Measurements from ENCODE around the gene PGLYRP3. TPM values are rescaled to one million over a fixed set of nuclear protein-coding genes. Genes with fewer than 3 reads are reported as not detected.

PGLYRP3 gene
- total and polyA plus RNA-seq, 2 of the 8 experiments (the other 6 are each of a cell fraction or from before 2014, with no cell fraction given) = not detected

- TF ChIP-seq CHD7 (IDR thresholded peaks at IDR 0.05; ENCODE audit: insufficient replicate concordance, low read length) (no peak), SAP30 (IDR thresholded peaks at IDR 0.05; ENCODE audit: insufficient read depth, insufficient replicate concordance, low read length) (no peak), PHF8 (conservative IDR thresholded peaks at IDR 0.05; ENCODE audit: low read depth, low read length) (no peak), CHD1 (IDR thresholded peaks at IDR 0.05; ENCODE audit: low read depth, low read length) (no peak), EP300 (IDR thresholded peaks at IDR 0.05; ENCODE audit: borderline replicate concordance in 1 of 2, low read depth in 2 of 2, low read length in 2 of 2) (no peak), USF2 (IDR thresholded peaks at IDR 0.05; ENCODE audit: low read length) (no peak), RBBP5 (IDR thresholded peaks at IDR 0.05; ENCODE audit: borderline replicate concordance, low read depth, low read length) (no peak), RNF2 (IDR thresholded peaks at IDR 0.05; ENCODE audit: borderline replicate concordance, low read depth, low read length, missing control alignments, poor library complexity, severe bottlenecking) (no peak)
Measured at GRCh38 chr1:153356392-153357075, 43.8 kb upstream of the PGLYRP3 start (continued).

Data from H1 (cell line).